ENCODE results near the gene TRPV3.

DNA sequence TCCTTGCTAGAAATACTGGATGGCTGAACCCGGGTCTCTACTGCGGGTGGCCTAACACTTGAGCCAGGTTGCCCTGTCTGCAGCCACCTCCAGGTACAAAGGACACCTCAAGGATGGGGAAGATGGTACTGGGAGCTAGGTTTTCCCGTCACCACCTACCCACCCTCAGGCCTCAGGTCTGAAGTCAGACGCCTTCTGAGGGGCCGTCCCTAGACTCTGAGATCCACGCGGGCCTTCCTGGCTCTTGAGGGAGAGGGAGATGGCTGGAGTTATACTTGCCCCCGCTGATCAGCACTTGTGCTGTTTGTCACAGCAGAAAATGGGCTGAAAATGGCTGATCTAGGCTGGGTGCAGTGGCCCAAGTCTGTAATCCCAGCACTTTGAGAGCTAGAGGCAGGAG lies 10.6 kb downstream of the TRPV3 start:
- TF ChIP-seq, protein P1, sequence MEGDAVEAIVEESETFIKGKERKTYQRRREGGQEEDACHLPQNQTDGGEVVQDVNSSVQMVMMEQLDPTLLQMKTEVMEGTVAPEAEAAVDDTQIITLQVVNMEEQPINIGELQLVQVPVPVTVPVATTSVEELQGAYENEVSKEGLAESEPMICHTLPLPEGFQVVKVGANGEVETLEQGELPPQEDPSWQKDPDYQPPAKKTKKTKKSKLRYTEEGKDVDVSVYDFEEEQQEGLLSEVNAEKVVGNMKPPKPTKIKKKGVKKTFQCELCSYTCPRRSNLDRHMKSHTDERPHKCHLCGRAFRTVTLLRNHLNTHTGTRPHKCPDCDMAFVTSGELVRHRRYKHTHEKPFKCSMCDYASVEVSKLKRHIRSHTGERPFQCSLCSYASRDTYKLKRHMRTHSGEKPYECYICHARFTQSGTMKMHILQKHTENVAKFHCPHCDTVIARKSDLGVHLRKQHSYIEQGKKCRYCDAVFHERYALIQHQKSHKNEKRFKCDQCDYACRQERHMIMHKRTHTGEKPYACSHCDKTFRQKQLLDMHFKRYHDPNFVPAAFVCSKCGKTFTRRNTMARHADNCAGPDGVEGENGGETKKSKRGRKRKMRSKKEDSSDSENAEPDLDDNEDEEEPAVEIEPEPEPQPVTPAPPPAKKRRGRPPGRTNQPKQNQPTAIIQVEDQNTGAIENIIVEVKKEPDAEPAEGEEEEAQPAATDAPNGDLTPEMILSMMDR (IDR thresholded peaks at IDR 0.05; ENCODE audit: insufficient read depth, low read depth, low read length) = no peak
- no peak for TF ChIP-seq EZH2 (IDR thresholded peaks at IDR 0.05; ENCODE audit: insufficient read depth, low read length)

All from astrocyte (in vitro differentiated cells and primary cell).